Activated T-helper 1 cell treated with Interleukin-2 at 50 U/mL for 16 hours (primary cell): ENCODE results near the gene CSK.
A peak's percentile ranks its signal among the peaks of the same experiment; 100 is the strongest.

Source experiments
- DNase-seq: peaks from one replicate; pipeline ENCODE4 v3.0.0-alpha.2; 2020; ENCODE audit warnings: low read depth

Gene CSK

GRCh38 chr15:74826364-74826819, 44.5 kb downstream of the CSK start, which contains the start of gene CPLX3:
Gene CPLX3 (plus strand): TSS chr15:74826627. CDS start chr15:74826704, 77 bp downstream.
- peak; percentile 22 for DNase-seq

DNA sequence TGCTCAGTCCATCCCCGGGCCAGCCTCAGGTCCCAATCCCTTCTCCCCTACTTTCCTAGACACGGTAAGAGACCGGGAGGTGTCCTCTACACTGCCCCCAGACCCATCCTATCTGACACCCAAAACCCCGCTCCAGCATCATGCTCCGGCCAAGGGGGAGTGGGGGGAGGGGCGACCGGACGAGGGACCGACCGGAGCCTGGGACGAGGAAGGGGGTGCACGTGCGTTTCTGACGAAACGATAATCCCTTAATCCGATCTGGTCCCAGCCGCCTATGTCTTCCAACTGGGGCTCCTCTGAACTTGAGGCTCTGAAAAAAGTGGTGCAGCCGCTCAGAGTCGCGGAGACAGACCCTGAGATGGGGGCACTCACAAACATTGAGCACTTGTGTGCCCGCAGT, 45.0 kb downstream of the CSK start:
- DNase-seq, result no peak

- no peak for DNase-seq
Observed at GRCh38 chr15:74827614-74828013, 45.7 kb downstream of the CSK start.

DNA sequence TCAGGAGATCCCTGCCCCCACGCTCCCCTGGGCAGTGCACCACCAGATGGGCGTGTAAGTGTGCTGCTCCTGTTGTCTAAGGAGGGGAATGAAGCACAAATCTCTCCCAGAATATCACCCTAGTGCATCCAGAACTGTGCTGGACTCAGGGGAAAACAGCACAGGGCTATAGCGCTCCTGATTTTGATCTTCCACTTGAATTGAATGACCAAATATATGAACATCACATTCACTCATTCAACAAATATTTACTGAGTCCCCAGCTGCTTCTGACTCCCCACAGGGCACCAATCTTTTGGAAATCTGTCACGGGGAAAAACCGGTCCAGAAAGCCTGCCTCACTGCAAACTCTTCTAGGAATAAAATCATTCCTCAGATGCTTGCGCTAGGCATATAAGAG, 47.0 kb downstream of the CSK start:
- DNase-seq, result no peak

DNA sequence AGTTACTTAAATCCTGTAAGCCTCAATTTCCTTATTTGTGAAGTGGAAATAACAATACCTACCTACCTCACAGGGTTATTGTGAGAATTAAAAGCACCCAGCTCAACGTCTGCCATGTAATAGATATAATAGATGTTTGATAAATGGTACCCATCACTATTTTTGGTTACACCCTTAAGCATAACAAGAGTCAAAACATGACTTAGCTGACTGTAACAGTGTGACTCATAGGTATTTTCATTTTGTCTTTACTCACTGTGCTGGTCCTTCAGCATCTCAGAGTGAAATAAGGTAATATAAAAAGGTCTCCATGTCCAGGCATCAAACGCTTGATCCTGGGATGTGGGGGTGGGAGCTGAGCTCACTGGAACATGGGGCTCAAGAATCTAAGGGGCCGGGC, 47.6 kb downstream of the CSK start:
- DNase-seq, result no peak

DNA sequence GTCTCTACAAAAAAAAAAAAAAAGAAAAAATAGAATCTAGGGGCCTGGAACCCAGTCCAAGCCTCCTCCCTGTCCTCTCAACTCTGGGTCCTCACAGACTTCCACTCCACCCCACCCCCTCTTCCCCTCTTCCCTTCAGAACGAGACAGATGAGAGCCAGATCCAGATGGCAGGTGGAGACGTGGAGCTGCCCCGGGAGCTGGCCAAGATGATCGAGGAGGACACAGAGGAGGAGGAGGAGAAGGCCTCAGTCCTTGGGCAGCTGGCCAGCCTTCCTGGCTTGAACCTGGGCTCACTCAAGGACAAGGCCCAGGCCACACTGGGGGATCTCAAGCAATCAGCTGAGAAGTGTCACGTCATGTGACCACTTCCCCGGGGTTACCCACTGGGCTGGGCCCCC, 48.1 kb downstream of the CSK start:
- DNase-seq, result no peak

- no peak for DNase-seq
Observed at GRCh38 chr15:74830868-74831267, 49.0 kb downstream of the CSK start.

DNA sequence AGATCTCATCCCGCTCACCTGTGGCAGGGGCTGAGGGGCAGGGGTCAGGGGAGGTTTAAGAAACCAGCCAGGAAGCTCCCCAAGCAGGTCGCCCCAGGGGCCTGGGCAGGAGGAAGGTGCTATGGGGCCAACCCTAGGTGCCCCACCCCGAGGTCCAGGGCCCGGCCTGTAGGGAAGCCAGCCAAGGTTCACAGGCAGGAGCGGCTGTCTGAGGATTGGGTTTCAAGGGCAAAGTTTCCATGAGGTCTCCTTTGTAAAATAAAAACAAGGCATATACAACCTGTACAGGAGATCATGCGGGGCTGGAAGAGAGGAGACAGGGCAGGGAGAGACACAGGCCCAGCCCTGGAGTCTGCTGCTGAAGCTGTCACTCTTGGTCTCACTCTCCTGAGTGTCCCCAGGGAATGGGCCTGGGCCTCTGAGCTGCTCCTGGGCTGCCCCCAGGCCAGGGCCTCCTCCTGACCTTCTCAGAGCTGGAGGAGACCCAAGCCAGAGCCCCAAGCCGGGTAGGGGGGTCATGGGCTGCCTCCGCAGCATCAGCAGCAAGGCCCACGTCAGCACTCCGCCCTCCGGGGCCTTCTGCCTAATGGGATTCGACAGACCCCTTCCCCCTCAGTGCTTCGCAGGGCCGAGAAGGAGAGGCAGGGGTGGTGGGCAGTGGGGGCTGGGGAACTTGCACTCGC, 50.1 kb downstream of the CSK start:
- no peak for DNase-seq

GRCh38 chr15:74832826-74833225, 50.9 kb downstream of the CSK start:
- no peak for DNase-seq

- no peak for DNase-seq
Observed at GRCh38 chr15:74833376-74834107, 51.7 kb downstream of the CSK start.

DNA sequence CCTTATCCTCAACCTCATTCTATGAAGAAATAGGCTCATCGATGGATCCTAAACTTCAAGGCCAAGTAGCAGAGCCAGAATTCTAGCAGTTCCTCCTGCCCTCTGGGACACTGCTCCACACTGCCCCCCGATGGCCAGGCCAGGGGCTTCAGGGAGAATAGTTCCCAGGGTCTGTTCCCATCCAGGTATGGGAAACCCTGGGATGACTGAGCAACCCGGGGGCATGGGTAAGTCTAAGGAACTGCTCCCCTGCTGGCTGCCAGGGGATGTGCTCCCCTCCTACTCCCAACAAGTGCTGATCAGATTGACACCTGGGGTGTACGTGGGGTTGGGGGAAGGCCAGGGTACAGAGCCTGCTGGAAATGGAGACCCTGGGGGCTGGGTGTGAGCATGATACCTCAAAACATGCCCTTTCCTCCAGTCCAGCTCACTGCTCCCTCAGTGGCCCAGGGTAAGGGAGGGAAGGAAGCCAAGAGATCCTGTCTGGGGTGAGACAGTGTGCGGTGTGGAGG, 53.5 kb downstream of the CSK start:
- peak; percentile 18 for DNase-seq

DNA sequence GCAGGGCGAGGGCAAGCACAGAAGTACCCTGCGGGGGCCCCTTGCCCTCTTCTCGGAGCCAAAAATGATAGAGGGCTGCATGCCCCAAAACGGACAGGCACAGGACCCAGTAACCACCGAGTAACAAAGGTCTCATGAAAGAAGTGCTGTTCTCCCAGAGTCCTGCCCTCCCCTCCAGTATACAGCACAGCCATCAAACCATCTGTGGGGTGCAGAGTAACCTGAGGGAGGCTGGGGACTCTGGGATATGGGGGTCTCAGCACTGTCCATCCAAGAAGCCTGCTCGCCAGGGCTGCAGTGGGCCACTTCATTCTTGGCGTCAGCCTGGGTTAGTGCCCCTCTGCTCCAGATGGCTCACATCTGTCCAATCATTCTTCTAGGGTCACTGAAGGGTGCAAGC, 55.0 kb downstream of the CSK start:
- DNase-seq, result no peak

GRCh38 chr15:74837482-74838136, 55.7 kb downstream of the CSK start:
- no peak for DNase-seq

GRCh38 chr15:74838137-74838516, 56.2 kb downstream of the CSK start:
- no peak for DNase-seq

- DNase-seq, result no peak
Observed at GRCh38 chr15:74838746-74839525, 57.1 kb downstream of the CSK start.

GRCh38 chr15:74839526-74840395, 57.9 kb downstream of the CSK start:
- no peak for DNase-seq

GRCh38 chr15:74840851-74841775, 59.2 kb downstream of the CSK start:
- no peak for DNase-seq

GRCh38 chr15:74841891-74842373, 60.1 kb downstream of the CSK start:
- no peak for DNase-seq

GRCh38 chr15:74842581-74843444, 60.9 kb downstream of the CSK start, which contains the start of gene ULK3:
Gene ULK3 (minus strand): TSS chr15:74843156. CDS start chr15:74843105, 51 bp downstream.
- DNase-seq, result peak; percentile 92
